Amygdala (tissue), 56 donors: ENCODE results near the gene AVL9.
"Not testable (repeated sequence)": the region's sequence is repeated elsewhere in the genome, so short reads cannot be mapped to it uniquely, and the experiment has no call there.

Experiments
- DNase-seq, 56 donors: peaks; one replicate each; lab custom pipeline; 2025; lab: John Stamatoyannopoulos, UW

AVL9 gene

DNA sequence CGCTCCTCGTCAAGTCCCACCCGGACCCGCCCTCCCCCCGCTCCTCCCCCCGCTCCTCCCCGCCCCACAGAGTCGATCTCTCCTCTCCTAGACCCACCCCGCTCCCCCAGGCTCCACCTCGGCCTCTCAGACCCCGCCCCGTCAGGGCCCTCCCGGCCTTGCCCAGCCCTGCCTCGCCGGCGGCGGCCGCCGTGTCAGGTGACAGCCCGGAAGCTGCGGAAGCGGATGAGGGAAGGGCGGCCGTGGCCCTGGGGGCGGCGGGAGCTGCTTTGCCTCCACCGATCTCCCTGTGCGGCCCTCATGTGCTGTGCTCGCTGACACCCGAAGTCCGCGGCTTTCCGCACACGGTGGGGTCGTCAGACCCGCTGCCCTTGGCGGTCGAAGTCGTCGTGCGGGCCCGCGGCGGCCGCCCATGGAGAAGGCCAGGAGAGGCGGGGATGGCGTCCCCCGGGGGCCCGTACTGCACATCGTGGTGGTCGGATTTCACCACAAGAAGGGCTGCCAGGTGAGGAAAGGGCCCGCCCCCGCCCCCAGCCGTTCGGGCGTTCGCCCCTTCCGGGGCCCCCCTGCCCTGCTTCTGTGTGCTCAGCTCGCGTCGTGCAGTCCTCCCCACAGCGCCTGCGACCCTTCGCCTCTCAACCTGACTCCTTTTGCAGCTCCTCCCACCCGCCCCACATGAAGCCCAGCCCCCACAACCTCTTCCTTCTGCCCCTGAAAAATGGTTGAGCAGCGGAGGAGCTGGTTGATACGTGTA, at the start of gene AVL9:
Gene AVL9, plus strand, starts transcription at position 192 of the 754 bp plus-strand sequence. Its CDS starts 221 bp downstream, at position 413.
- DNase-seq, result peak; percentile 54 to 100 (median 95)

DNA sequence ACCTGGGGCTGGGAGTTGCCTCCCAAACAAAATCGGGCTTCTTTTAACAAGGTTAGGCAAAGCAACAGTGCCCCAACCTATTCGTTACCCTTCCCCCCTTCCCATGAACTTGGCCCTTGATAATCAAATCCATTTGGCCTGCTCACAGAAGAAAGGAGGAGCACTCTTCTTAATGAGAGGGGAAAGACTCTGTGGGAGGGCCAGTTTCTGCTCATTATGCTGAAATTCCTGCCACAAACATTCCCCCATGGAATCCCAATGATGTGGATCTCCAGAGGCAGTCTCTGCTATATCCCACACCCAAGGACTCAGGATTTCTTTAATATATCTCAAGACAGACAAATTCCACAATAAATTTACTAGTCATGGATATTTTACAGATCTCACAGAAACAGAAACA, 48.1 kb upstream of the AVL9 start:
- no peak for DNase-seq

DNA sequence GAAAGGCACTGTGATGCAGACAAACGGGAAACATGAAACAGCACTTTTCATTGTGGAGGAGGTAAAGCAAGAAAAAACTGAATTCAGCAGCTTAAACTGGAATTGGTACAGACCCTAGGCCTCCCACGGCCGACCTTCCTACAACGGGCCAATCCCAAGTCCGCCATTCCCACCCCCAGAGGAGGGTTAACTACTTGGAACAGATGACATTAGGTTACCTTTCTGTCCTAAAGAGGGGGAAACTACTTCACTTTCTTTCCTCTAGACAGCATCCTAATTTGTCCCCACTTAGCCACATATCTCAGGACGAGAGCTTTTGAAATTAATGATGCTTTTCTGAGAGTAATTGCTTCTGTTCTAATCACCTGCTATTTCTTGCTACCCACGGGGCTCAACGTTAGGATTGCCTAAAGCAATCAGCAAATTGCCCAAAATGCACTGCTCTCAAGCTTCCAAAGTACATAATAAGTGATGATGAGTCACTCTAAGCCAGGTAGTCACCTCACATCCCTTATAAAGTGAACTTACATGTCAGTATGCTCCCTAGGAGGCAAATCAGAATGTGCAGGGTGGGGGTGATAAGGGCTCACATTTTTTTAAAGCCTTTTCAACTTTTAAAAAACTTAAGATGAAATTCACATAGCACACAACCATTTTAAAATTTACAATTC, 41.8 kb upstream of the AVL9 start:
- peak in 1 of 56 donors; percentile 2 for DNase-seq

DNA sequence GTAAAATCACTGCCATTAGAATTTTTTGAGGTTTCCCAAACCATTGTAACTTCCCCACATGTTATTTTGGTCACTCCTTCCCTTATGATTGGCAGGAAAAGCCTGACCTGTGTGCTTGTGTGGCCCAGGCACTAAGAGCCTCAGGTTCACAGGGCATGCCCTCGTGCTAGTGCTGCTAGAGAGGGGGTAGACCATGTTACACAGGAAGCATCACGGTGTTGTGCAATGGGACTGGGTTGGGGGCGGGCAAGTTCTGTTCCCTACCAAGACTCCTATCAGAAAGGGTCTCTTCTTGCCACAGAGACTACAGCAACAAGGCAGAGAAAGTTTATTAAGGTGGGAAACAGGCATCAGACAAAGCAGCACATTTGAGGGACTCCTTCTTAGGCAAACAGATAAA, 37.3 kb upstream of the AVL9 start:
- DNase-seq, result no peak

DNA sequence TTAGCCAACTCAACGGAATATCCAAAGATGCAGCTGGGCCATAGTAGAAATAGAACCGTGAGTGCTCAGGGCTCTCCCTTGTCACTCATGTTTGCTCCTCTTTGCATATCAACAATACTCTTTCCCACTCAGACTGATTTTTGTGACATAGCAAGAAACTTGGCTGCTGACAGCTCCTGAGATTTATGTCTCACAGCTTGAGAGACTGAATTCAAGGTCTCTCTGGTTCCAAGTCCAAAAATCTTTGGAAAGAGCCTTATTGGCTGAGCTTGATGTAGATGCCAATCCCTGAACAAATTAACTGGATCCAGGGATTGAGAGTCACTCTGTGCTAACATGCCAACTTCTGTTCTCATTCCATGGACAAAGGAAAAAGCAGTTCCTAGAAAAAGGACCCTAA, 35.5 kb upstream of the AVL9 start:
- DNase-seq, result no peak

DNA sequence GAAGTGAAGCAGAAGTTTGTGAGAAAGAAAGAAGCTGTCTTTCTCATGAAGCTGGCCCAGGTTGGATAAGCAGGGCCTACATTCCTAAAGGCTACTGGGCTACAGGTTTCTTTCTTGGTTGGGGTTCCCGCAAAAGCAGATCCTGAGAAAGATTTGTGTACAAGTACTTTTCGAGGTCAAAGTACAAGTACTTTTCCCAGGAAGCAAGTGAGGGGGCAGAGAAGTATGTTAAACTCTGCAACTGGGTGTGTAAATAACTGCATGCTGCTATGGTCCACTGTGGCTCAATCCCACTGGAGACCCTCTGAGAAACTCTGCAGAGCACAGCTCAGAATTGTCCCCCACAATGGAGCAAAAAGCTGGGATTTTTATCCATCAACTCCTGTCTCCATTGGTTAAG, 33.8 kb upstream of the AVL9 start:
- DNase-seq, result no peak

DNA sequence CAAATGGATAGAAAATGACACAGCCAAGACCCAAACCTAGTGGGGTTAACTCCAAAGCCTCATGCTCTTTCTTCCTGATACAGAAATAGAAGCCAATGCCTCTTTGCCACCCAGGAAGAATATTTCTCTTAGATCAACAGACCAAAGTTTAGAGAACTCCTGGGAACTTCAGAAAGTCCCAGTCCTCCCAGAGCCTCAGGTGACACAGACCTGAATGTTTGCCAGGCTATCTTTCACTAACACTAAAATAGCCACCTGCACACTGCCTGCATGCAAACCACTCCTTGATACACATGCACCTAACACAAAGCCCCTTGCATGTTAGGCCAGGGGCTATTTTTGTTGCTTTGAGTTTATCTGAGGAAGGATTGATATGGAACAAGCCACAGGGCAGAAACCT, 32.8 kb upstream of the AVL9 start:
- DNase-seq, result no peak

DNA sequence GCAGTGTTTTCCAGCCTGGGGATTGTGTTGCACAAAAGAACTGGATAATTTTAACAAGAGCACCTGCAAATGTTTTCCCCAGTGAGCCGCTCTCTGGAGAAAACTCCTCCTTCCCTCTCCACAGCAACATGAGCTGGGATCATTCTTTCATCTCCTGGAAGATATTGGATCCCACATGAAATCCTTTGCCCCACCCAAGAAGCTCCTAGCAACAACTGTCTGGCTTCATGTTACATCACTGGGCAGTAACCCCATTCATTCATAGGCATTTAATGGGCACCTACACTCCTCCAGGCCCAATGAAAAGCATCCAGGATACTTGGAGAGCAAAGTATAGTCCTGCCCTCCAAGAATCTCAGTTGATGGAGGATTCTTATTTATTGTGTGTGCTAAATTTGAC, 32.3 kb upstream of the AVL9 start:
- DNase-seq, result no peak

DNA sequence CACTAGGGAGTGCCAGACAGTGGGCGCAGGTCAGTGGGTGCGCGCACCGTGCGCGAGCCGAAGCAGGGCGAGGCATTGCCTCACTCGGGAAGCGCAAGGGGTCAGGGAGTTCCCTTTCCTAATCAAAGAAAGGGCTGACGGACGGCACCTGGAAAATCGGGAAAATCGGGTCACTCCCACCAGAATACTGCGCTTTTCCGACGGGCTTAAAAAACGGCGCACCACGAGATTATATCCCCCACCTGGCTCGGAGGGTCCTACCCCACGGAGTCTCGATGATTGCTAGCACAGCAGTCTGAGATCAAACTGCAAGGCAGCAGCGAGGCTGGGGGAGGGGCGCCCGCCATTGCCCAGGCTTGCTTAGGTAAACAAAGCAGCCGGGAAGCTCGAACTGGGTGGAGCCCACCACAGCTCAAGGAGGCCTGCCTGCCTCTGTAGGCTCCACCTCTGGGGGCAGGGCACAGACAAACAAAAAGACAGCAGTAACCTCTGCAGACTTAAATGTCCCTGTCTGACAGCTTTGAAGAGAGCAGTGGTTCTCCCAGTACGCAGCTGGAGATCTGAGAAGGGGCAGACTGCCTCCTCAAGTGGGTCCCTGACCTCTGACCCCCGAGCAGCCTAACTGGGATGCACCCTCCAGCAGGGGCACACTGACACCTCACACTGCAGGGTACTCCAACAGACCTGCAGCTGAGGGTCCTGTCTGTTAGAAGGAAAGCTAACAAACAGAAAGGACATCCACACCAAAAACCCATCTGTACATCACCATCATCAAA, 30.5 kb upstream of the AVL9 start:
- not testable (repeated sequence) for DNase-seq

DNA sequence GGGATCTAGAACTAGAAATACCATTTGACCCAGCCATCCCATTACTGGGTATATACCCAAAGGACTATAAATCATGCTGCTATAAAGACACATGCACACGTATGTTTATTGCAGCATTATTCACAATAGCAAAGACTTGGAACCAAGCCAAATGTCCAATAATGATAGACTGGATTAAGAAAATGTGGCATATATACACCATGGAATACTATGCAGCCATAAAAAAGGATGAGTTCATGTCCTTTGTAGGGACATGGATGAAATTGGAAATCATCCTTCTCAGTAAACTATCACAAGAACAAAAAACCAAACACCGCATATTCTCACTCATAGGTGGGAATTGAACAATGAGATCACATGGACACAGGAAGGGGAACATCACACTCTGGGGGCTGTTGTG, 25.3 kb upstream of the AVL9 start:
- DNase-seq, result not testable (repeated sequence)

DNA sequence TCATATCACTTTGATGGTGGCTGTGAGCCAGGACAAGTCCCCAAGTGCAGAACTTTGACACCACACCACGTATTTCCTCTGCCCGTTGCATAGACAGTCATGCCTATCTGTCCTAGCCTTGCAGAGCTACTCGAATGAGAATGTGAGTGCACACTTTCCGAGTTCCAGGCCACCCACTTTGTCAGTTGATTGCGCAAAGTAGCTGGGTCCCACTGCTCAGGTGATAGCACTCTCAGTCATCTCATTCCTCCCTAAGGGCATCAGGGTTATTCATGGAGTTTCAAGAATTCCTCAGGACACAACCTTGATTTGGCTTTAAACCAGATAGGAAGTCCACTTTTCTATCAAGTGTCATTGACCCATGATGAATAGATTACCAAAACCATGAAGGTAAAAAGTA, 24.4 kb upstream of the AVL9 start:
- DNase-seq, result no peak

DNA sequence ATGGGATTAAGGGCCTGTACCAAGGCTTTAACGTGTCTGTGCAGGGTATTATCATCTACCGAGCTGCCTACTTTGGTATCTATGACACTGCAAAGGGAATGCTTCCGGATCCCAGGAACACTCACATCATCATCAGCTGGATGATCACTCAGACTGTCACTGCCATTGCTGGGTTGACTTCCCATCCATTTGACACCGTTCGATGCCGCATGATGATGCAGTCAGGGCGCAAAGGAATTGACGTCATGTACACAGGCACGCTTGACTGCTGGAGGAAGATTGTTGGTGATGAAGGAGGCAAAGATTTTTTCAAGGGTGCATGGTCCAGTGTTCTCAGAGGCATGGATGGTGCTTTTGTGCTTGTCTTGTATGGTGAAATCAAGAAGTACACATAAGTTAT, 23.3 kb upstream of the AVL9 start:
- no peak for DNase-seq

DNA sequence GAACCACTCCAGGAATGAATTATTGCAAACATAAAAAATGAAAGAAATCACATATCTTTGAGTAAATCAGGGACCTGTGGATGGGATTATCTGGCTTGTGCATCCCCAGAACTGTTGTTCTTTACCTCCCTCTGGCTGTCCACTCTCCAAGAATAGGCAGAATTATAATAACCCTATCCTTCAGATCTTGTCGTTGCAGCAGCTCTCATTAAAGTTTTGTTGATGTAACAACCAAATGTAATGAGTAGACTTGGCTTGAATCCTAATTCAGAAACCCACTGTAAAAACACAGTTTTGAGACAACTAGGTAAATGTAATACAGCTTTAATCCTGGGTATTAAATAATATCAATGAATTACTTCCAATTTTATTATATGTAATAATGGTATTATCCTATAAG, 21.3 kb upstream of the AVL9 start:
- DNase-seq, result no peak

DNA sequence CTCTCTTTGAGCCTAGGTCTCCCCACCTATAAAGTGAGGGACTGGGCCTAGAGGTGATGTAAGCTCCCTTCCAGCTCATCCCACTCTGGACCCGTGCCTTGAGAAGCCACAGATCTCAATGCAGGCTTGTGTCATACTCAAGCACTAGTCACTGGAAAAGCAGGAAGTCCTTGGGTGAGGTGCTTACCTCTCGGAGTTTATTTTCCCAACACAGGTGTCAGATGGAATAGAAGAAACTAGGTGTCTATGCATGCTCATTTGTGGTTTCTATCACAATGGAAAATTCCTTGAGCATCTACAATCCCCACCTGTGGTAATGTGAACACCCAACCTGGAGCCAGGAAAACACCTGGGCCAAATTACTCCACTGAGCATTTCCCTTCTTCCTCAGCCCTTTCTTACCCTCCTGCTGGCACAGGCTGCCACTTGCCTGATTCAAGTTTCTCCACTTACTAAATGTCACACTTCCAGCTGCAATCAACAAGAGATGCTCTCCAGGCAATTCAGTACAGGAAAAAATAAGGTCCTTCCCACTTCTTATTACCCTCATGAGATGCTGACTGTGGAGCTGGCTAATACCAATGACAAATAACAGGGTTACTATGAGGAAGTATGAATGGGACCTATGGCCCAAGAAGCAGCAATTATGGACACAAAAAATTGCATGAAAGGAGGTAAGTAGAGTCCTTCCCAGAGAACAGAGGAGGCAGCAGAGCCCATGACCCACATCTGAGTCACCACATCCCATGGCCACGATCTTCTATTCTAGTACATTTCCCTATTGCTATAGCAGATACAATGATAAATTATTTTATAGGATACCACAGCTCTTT, 18.3 kb upstream of the AVL9 start:
- DNase-seq, result no peak

DNA sequence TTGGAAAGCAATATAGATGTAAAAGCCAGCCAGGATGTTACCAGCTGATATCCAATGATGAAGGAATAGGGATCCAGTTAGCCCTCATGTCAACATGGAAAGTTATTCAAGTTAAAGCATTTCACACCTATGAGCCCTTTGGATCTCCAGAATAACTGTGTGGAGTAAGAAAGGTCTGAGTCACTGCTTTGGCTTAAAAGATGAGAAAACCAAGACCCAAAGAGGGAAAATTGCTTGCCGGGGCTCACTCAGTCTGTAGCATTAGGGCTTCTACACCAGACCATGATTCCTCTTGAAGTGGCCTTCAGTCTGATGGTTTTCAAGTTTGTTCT, 17.7 kb upstream of the AVL9 start:
- no peak for DNase-seq

DNA sequence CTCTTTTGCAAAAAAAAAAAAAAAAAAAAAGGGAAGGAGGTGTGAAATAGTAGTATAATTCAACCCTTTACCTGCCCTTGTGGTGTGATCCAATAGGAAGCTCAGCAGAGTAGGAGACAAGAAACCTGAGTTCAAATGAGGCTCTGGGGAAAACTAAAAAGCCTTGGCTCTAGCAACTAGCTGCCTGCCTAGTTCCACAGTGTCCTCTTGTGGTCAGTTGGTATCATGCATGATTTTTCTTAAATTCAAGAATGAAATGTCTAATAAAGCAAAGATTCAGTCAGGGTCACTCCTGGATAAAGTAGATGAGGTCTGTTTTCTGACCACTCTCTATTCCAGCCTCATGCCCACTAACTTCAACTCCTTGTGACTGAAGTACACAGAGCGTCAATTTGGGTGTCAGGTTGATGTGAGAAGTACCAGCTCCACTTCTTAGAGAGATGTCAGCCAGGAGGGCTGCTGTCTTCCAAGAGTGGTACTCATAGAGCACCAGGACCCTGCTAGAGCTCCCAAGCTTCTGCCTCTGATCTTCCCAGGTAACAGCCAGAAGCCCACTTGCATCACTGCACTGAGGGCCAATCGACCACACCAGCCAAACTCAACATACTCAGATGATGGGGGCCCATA, 15.6 kb upstream of the AVL9 start:
- DNase-seq, result peak in 3 of 56 donors; percentile 1 to 18 (median 3)

DNA sequence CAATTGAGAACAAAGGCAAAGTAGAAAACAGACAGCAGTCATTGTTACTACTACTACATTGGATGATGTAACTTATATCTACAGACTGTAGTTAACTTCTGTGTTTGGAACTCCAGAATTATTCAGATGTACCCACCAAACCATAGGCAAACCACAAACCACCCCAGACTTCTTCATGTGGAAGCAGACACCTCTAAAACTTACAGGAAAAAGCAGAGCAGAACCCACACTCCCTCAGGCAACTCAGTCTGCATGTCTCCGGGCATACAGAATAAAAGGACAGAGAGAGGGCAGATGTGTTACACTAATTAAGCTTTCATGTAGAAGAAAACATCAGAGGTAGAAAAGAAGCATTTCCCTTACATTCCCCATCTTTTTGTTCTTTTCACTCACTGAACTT, 14.1 kb upstream of the AVL9 start:
- DNase-seq, result no peak

DNA sequence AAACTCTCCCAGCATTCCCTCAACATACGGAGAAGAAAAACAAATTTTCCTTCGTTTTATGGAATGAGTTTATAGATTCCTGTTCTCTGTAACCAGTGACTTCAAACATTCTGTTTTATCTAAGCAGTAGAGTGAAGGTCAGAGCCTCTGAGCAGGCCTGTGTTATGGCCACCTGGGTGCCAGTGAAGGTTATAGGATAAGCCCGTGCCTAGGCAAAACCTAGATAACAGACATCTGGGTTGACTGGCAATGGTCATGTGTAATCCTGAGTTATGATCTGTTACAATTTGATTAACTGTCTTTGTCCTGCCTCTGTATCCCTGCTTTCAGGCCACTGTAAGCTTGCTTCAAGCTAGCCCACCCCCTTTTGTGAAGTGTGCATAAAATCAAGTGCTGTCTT, 13.4 kb upstream of the AVL9 start:
- no peak for DNase-seq

DNA sequence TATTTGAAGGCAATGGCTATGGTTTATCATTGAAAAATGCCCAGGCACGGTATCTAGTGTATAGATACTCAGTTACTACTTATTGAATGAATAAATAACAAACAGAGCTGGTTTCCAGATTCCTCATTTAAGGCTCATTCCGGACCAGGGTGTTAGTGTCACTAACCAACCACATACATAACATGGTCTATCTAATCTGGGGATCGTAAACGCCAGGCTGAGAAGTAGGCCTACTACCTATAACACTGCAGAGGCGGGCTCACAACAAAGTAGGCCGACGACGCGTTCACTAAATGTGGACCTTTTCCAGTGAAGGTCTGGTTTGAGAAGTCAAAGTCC, 5.5 kb upstream of the AVL9 start:
- DNase-seq, result no peak

DNA sequence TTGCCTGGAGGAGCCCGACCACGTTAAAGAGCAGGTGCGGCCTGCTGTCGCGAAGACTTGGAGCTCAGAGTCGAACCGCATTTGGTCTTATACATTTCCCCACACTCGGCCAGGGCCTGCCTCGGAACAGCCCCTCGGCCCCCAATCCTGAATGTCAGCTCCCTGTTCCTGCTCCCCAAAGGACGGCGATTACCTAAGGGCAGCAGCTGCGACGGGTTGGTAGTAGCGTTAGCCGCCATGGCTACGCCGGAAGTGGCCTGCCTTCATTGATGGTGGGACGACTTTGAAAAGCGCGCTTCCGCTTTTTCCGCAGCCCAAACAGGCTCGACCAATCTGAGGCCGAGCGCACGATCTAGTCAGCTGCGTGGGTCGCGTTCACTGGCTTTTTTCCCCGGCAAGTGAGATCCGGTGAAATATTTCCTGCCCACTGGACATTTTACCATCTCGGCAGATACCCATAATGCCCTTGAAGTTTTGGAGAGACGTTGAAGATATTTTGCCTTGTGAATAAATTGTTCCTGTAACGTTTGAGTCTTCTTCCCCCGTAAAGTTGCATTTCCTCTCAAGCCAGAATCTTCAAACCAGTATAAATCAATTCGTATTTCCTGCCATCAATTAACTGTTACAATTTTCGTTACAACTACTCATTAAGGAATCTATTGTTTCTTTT, 5.0 kb upstream of the AVL9 start, which contains the start of gene LSM5:
Gene LSM5, minus strand, starts transcription at position 254 of the 670 bp plus-strand sequence. Its CDS starts 15 bp downstream, at position 239.
- DNase-seq, result peak; percentile 30 to 93 (median 78)
